Adrenal gland (tissue), 5 donors: ENCODE measurements around the gene SCAI.

Experiments
- CTCF ChIP-seq, 6 experiments: fragments of 450-650 bp in 4 of 6; fragments of 200-600 bp in 2 of 6; sonication (generic) in 1 of 6; IDR thresholded peaks; 1 replicate in 5 of 6; 2 replicates in 1 of 6; pipeline versions ENCODE4 v1.5.1 to v1.8.0; 2016 to 2021; ENCODE audit warnings: antibody characterized with exemption in 6 of 6, mild to moderate bottlenecking in 2 of 6, moderate library complexity in 1 of 6
- POLR2A ChIP-seq, 2 donors: fragments of 450-650 bp; IDR thresholded peaks; one replicate each; pipeline ENCODE4 v1.6.1; 2017; ENCODE audit warnings: antibody characterized with exemption in 2 of 2, mild to moderate bottlenecking in 2 of 2, moderate library complexity in 1 of 2
- donor health status: DM: no; HTN: no; CAD: no.

- TF ChIP-seq CTCF (IDR thresholded peaks at IDR 0.05) (peak; percentile 15 to 52 (median 48)), POLR2A (IDR thresholded peaks at IDR 0.05) (no peak)
Observed at GRCh38 chr9:124894741-124895170, 248.6 kb downstream of the SCAI start.
